ENCODE results near the gene KCNC1.

GRCh38 chr11:17793642-17794170 lies 59.1 kb downstream of the KCNC1 start:
- TF ChIP-seq EZH2phosphoT487 (IDR thresholded peaks at IDR 0.05; ENCODE audit: low read depth) (no peak), CTCF (IDR thresholded peaks at IDR 0.05; ENCODE audit: low read depth, low read length) (no peak)
